HG03342 (cell line): ENCODE data around the gene AOC2.
"Not testable (repeated sequence)": the region's sequence is repeated elsewhere in the genome, so short reads cannot be mapped to it uniquely, and the experiment has no call there.

ENCODE experiments used
- ATAC-seq: cut with Tn5 transposase; IDR thresholded peaks from one replicate; pipeline ENCODE4 v1.9.1; 2021; ENCODE audit warnings: mild to moderate bottlenecking, moderate library complexity; ENCODE audit not compliant: unreplicated experiment

Gene AOC2

GRCh38 chr17:42878924-42879595, 34.7 kb downstream of the AOC2 start:
- ATAC-seq = no peak

DNA sequence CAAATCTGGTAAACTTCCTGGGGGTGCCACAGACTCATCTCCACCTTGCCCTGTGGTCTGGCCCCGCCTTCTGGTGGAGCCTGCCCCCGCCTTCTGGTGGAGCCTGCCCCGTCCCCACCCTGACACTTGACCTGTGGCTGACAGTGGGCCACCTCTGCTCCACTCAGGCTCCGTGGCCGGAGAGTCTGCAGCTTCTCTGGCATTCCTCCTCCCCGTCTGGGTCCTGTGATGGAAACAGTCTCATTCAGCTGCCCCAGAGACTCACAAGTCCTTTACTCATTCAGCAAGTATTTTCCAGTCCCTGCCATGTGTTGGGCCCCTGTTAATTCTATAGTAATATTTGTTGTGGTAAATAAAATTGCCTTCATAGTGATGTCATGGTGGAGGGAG, 35.2 kb downstream of the AOC2 start:
- no peak for ATAC-seq

- ATAC-seq = no peak
Measured at GRCh38 chr17:42880776-42881310, 36.5 kb downstream of the AOC2 start.

DNA sequence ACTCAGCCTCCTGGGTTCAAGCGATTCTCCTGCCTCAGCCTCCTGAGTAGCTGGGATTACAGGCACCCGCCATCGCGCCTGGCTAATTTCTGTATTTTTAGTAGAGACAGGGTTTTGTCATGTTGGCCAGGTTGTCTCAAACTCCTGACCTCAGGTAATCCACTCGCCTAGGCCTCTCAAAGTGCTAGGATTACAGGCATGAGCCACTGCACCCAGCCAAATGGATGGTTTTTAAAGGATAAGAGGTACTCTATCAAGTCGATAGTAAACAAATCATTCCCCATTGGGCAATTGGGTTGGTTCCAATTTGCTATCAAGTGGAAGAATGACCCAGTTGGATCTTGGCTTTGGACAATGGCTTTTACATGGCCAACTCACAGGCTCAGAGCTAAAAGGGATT, 37.3 kb downstream of the AOC2 start:
- not testable (repeated sequence) for ATAC-seq

DNA sequence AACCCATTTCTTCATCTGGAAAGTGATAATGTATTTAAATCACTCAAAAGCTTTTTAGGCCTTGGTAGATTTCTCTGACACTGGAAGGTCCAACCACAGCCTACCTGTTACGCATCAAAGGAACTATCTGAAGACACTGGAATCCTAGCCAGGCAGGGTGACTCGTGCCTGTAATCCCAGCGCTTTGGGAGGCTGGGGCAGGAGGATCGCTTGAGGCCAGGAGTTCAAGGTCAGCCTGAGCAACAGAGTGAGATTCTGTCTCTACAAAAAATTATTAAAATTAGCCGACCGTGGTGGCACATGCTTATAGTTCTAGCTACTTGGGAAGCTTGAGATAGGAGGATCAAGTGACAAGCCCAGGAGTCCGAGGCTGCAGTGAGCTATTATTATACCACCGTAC, 37.8 kb downstream of the AOC2 start:
- ATAC-seq = no peak

GRCh38 chr17:42883802-42884558, 39.6 kb downstream of the AOC2 start:
- ATAC-seq = no peak

DNA sequence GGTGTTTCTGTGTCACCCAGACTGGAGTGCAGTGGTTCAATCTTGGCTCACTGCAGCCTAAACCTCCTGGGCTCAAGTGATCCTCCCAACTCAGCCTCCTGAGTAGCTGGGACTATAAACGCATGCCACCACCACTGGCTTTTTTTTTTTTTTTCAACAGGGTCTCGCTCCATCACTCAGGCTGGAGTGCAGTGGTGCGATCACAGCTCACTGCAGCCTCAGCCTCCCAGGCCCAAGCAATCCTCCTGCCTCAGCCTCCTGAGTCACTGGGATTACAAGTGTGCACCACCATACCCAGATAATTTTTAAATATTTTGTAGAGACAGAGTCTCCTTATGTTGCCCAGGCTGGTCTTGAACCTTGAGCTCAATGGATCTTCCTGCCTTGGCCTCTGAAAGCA, 41.4 kb downstream of the AOC2 start:
- not testable (repeated sequence) for ATAC-seq

DNA sequence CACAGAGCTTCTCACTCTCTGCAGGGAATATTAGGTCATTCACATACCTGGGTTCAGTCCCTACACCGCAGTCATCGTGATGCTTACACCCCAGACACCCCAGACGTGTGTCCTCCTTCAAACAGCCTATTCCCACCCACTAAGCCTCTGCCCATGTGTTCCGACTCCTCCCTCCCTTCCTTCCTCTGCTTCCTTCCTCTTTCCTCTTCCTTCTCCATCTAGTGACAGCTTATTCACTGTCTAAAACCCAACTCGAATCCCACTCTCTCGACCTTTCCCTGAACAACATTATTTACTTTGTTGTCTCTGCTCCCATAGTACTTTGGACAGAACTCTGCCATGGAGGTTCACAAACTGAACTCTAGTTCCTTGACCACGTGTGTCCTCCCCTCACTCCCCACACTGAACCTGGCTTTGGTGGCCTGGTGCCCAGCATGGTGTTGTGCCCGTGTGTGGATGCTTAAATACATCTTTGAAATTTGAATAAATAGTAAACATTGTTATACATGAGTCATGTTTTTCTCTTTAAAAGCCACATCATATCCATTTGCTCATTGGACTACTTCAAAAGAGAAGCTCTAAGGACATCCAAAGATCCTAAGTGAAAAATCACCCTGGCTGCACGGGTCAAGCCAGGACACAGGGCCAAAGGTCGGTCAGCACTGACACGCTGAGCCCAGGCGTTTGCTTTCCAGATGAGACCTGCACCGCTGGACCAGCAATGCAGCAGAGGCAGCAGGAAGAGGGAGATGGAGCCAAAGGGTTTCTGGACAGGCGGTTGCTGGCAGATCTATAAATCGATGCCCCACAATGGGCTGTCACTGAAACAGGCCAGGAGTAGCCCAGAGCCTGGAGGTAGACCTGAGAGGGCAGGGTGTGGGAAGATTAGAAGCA, 42.1 kb downstream of the AOC2 start:
- no peak for ATAC-seq

DNA sequence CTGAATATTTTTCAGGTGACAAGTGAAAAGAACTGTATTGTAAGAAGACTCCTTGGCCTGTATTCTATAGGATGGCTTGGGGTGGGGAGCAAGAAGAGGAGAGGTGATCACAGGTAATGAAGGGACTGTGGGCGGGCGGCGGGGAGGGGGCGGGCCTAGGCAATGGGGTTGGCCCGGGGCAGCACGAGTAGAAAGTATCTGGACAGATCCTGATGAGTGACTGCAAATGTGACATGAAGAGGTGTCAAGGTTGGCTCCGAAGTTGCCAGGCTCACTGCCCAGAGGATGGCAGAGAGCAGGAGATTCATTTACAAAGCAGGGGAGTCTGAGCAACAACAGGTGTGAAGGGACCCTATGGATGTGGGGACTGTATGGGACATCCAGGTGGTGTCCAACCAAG, 45.4 kb downstream of the AOC2 start:
- ATAC-seq = no peak

DNA sequence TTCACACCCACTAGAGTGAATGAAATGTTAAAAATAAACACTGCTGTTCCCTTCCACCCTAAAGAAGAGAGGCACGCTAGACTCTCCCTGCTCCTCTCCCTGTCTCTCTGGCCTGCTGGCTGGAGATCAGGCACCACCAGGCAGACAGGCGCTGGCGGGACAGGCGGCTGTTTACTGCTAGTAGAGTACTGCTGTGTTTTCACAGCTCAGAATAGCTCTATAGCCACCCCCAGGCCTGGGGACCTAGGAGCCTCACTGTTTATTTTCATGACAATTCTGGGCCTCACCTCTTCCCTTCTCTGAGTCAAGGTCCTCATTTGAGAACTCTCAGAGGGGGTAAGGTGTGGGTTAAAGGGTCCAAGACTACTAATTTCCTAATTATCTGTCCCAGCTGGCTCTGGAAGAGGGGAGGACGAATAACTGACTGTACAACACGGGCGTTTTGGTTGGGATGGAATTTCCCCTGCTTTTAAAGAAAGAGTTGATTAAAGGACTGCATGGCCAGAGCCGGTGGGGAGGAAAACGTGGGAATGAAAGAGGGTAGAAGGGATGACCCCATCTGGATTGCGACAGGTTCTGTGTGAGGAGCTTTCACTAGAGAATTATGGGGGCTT, 47.3 kb downstream of the AOC2 start:
- no peak for ATAC-seq

DNA sequence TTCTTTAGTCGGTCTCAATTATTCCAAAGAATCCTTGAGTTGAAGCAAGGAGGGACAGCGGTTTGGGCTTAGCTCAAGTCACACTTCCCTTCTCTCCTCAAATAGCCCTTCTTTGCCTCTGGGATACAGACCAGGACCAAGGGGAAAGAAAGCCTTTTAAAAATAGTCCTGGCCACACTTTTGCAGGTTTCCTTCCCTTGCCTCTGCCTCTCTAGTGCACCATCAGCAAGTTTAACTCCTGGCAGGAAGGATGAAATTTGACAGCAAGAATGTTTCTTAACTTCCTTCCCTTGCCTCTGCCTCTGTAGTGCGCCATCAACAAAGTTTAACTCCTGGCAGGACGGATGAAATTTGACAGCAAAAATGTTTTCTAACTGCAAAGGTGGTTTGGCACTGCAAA, 49.0 kb downstream of the AOC2 start:
- ATAC-seq = no peak

GRCh38 chr17:42894283-42895184, 50.2 kb downstream of the AOC2 start:
- ATAC-seq = no peak

GRCh38 chr17:42895185-42895555, 50.8 kb downstream of the AOC2 start:
- no peak for ATAC-seq

DNA sequence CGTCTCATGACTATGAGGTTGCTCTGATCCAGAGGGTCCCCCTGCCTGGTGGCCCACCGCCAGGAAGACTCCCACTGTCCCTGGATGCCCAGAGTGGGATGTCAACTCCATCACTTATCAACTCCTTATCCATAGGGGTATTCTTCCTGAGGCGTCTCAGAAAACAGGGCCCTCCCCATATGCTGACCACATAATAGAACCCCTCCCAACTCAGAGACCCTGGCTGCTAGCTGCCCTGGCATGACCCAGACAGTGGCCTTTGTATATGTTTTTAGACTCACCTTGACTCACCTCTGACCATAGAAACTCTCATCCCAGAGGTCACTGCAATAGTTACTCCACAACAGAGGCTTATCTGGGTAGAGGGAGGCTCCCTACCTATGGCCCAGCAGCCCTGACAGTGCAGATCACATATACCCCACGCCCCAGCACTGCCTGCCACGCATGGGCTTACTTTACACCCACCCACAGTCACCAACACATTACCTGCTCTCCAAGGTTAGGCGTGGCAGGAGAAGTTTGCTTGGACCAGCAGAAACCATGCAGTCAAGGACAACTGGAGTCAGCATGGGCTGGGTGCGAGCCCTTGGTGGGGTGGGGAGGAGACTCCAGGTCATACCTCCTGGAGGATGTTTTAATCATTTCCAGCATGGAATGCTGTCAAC, 53.9 kb downstream of the AOC2 start:
- no peak for ATAC-seq

DNA sequence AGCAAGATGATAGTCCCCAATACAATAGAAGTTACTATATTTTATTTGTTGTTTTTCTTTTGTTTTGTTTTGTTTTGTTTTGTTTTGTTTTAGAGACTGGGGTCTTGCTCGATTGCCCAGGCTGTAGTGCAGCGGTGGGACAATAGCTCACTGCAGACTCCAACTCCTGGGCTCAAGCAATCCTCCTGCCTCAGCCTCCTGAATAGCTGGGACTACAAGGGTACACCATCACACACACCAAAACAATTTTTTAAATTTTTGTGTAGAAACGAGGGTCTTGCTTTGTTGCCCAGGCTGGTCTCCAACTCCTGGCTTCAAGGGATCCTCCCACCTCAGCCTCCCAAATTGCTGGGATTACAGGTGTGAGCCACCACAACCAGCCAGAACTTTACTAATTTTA, 55.6 kb downstream of the AOC2 start:
- not testable (repeated sequence) for ATAC-seq
